IPS-18c (cell line): Measurements from ENCODE around the gene KAT2B.

Source experiments
- H3K4me3 ChIP-seq: 2 replicates; pipeline ENCODE4 v1.7.0; 2013; ENCODE audit warnings: low read depth, mild to moderate bottlenecking, low read length, moderate library complexity; ENCODE audit not compliant: insufficient read depth
- H3K9me3 ChIP-seq: one replicate; pipeline ENCODE4 v1.6.1; 2013; ENCODE audit warnings: mild to moderate bottlenecking, low read length, moderate library complexity; ENCODE audit not compliant: control insufficient read depth, insufficient read depth

The KAT2B gene

GRCh38 chr3:20075197-20075596 is 35.0 kb downstream of the KAT2B start:
- no peak overlapping the region for H3K4me3 ChIP-seq

GRCh38 chr3:20076296-20076997 is 36.2 kb downstream of the KAT2B start:
- Histone ChIP-seq H3K9me3 (no peaks in the 10 kb centered on the region), H3K4me3 (no peak overlapping the region)

More at GRCh38 chr3:20075197-20075596, 35.0 kb downstream of the KAT2B start:
- H3K9me3 ChIP-seq: no peaks in the 10 kb centered on the region

- Histone ChIP-seq H3K4me3 (no peak overlapping the region), H3K9me3 (no peaks in the 10 kb centered on the region)
Measured at GRCh38 chr3:20077068-20077467, 36.8 kb downstream of the KAT2B start.

GRCh38 chr3:20078194-20078714 is 38.0 kb downstream of the KAT2B start:
- Histone ChIP-seq H3K9me3 (no peaks in the 10 kb centered on the region), H3K4me3 (no peak overlapping the region)

GRCh38 chr3:20079621-20080020 is 39.4 kb downstream of the KAT2B start:
- H3K9me3 ChIP-seq: no peaks in the 10 kb centered on the region
- no peak overlapping the region for H3K4me3 ChIP-seq

- no peaks in the 10 kb centered on the region for H3K9me3 ChIP-seq
Measured at GRCh38 chr3:20080956-20081554, 40.8 kb downstream of the KAT2B start.

GRCh38 chr3:20083253-20083652 is 43.0 kb downstream of the KAT2B start:
- no peaks in the 10 kb centered on the region for H3K9me3 ChIP-seq
- no peak overlapping the region for H3K4me3 ChIP-seq

More at GRCh38 chr3:20080956-20081554, 40.8 kb downstream of the KAT2B start:
- H3K4me3 ChIP-seq: no peak overlapping the region

- no peaks in the 10 kb centered on the region for H3K9me3 ChIP-seq
- no peak overlapping the region for H3K4me3 ChIP-seq
Measured at GRCh38 chr3:20083953-20084352, 43.7 kb downstream of the KAT2B start.

- no peak overlapping the region for H3K4me3 ChIP-seq
- no peaks in the 10 kb centered on the region for H3K9me3 ChIP-seq
Measured at GRCh38 chr3:20091331-20092047, 51.2 kb downstream of the KAT2B start.

- H3K9me3 ChIP-seq: no peaks in the 10 kb centered on the region
Measured at GRCh38 chr3:20095470-20095869, 55.2 kb downstream of the KAT2B start.

GRCh38 chr3:20096135-20096685 is 56.0 kb downstream of the KAT2B start:
- Histone ChIP-seq H3K9me3 (no peaks in the 10 kb centered on the region), H3K4me3 (no peak overlapping the region)

More at GRCh38 chr3:20095470-20095869, 55.2 kb downstream of the KAT2B start:
- no peak overlapping the region for H3K4me3 ChIP-seq

GRCh38 chr3:20097015-20097414 is 56.8 kb downstream of the KAT2B start:
- H3K9me3 ChIP-seq: no peaks in the 10 kb centered on the region
- no peak overlapping the region for H3K4me3 ChIP-seq

- Histone ChIP-seq H3K9me3 (no peaks in the 10 kb centered on the region), H3K4me3 (no peak overlapping the region)
Measured at GRCh38 chr3:20099060-20099459, 58.8 kb downstream of the KAT2B start.

- H3K4me3 ChIP-seq: no peak overlapping the region
- no peaks in the 10 kb centered on the region for H3K9me3 ChIP-seq
Measured at GRCh38 chr3:20100151-20100550, 59.9 kb downstream of the KAT2B start.

- Histone ChIP-seq H3K4me3 (no peak overlapping the region), H3K9me3 (no peaks in the 10 kb centered on the region)
Measured at GRCh38 chr3:20101041-20101440, 60.8 kb downstream of the KAT2B start.

GRCh38 chr3:20103731-20104130 is 63.5 kb downstream of the KAT2B start:
- Histone ChIP-seq H3K4me3 (no peak overlapping the region), H3K9me3 (no peaks in the 10 kb centered on the region)

GRCh38 chr3:20104167-20104661 is 64.0 kb downstream of the KAT2B start:
- Histone ChIP-seq H3K9me3 (no peaks in the 10 kb centered on the region), H3K4me3 (no peak overlapping the region)
